Measurements from ENCODE around the gene BACH1. TPM values are rescaled to one million over a fixed set of nuclear protein-coding genes. Genes with fewer than 3 reads are reported as not detected.

Gene BACH1
- total RNA-seq, 1 experiment from 2014 or later: 20.0 TPM

GRCh38 chr21:29367335-29367734, 68.6 kb downstream of the BACH1 start:
- Histone ChIP-seq H3K27me3 (ENCODE audit: control insufficient read depth, insufficient read depth, low read length) (no peaks in the 10 kb centered on the region), H3K27ac (ENCODE audit: low read length) (no peak overlapping the region), H3K36me3 (ENCODE audit: control insufficient read depth, insufficient read depth, low read length) (no peaks in the 10 kb centered on the region), H3K9me3 (ENCODE audit: control insufficient read depth, insufficient read depth, low read depth, low read length) (no peaks in the 10 kb centered on the region), H3K4me3 (ENCODE audit: low read depth in 2 of 2, low read length in 2 of 2) (no peak overlapping the region), H3K4me1 (ENCODE audit: control insufficient read depth, insufficient read depth, low read length) (no peaks in the 10 kb centered on the region)
- in situ Hi-C loops (cut with HindIII; ENCODE audit: low pct_unique_long_range_greater_than_20kb, low sequenced_read_pairs): no loop called here
- intact Hi-C loops (cut with micrococcal nuclease; ENCODE audit: unreplicated experiment): no loop called here
- ChIA-PET POLR2A (no interaction called here), CTCF (no interaction called here)
- TF ChIP-seq POLR2AphosphoS5 (IDR thresholded peaks at IDR 0.05; ENCODE audit: low read depth, low read length): no peak
- no peak for TF ChIP-seq TCF7L2 (IDR thresholded peaks at IDR 0.05; ENCODE audit: low read depth, low read length)
- TF ChIP-seq, protein P1, sequence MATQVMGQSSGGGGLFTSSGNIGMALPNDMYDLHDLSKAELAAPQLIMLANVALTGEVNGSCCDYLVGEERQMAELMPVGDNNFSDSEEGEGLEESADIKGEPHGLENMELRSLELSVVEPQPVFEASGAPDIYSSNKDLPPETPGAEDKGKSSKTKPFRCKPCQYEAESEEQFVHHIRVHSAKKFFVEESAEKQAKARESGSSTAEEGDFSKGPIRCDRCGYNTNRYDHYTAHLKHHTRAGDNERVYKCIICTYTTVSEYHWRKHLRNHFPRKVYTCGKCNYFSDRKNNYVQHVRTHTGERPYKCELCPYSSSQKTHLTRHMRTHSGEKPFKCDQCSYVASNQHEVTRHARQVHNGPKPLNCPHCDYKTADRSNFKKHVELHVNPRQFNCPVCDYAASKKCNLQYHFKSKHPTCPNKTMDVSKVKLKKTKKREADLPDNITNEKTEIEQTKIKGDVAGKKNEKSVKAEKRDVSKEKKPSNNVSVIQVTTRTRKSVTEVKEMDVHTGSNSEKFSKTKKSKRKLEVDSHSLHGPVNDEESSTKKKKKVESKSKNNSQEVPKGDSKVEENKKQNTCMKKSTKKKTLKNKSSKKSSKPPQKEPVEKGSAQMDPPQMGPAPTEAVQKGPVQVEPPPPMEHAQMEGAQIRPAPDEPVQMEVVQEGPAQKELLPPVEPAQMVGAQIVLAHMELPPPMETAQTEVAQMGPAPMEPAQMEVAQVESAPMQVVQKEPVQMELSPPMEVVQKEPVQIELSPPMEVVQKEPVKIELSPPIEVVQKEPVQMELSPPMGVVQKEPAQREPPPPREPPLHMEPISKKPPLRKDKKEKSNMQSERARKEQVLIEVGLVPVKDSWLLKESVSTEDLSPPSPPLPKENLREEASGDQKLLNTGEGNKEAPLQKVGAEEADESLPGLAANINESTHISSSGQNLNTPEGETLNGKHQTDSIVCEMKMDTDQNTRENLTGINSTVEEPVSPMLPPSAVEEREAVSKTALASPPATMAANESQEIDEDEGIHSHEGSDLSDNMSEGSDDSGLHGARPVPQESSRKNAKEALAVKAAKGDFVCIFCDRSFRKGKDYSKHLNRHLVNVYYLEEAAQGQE (IDR thresholded peaks at IDR 0.05; ENCODE audit: insufficient read depth in 1 of 2, low read depth in 2 of 2, low read length in 1 of 2): no peak
- TF ChIP-seq SIN3A (IDR thresholded peaks at IDR 0.05; ENCODE audit: borderline replicate concordance, insufficient read depth, low read depth, low read length): no peak
- no peak for TF ChIP-seq CTCF (IDR thresholded peaks at IDR 0.05)
- no peak for DNase-seq (ENCODE audit: low read depth, low spot score)
- BruUV-seq (replicated peaks): no TSS peak
- no peak for ATAC-seq

DNA sequence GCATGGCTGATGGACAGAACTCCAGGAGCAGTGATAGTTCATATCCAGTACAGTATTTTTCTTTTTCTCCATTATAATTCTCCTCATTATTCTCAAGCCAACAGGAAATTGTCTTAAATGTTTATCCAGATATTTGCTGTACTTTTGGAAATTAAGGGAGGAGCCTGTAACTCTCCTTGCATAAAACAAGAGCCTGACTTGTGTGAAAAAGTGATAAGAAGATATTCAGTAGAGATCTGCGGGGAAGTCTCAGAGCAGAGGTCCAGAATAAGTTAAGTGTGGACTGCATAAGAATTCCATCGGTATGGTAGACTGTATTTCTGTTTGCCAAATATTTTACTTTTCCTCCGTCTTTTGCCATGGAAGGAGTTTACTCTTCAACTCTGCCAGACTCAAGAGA, 70.2 kb downstream of the BACH1 start:
- no TSS peak for BruUV-seq (replicated peaks)
- no peak for DNase-seq (ENCODE audit: low read depth, low spot score)
- no peaks in the 10 kb centered on the region for H3K9me3 ChIP-seq (ENCODE audit: control insufficient read depth, insufficient read depth, low read depth, low read length)
- H3K4me3 ChIP-seq (ENCODE audit: low read depth in 2 of 2, low read length in 2 of 2): no peak overlapping the region
- in situ Hi-C loops (cut with HindIII; ENCODE audit: low pct_unique_long_range_greater_than_20kb, low sequenced_read_pairs) (no loop called here), intact Hi-C loops (cut with micrococcal nuclease; ENCODE audit: unreplicated experiment) (no loop called here)
- H3K27me3 ChIP-seq (ENCODE audit: control insufficient read depth, insufficient read depth, low read length): no peaks in the 10 kb centered on the region
- no peak for TF ChIP-seq TCF7L2 (IDR thresholded peaks at IDR 0.05; ENCODE audit: low read depth, low read length)
- TF ChIP-seq, protein P1 (IDR thresholded peaks at IDR 0.05; ENCODE audit: insufficient read depth in 1 of 2, low read depth in 2 of 2, low read length in 1 of 2): no peak
- no peak for TF ChIP-seq CTCF (IDR thresholded peaks at IDR 0.05)
- TF ChIP-seq SIN3A (IDR thresholded peaks at IDR 0.05; ENCODE audit: borderline replicate concordance, insufficient read depth, low read depth, low read length): no peak
- no peak for TF ChIP-seq POLR2AphosphoS5 (IDR thresholded peaks at IDR 0.05; ENCODE audit: low read depth, low read length)
- H3K36me3 ChIP-seq (ENCODE audit: control insufficient read depth, insufficient read depth, low read length): no peaks in the 10 kb centered on the region
- ATAC-seq: no peak
- ChIA-PET POLR2A (no interaction called here), CTCF (no interaction called here)
- H3K27ac ChIP-seq (ENCODE audit: low read length): no peak overlapping the region
- H3K4me1 ChIP-seq (ENCODE audit: control insufficient read depth, insufficient read depth, low read length): no peaks in the 10 kb centered on the region
